KBM-7 (cell line): Measurements from ENCODE around the gene NRG3.
"Not testable (repeated sequence)": the region's sequence is repeated elsewhere in the genome, so short reads cannot be mapped to it uniquely, and the experiment has no call there.

ENCODE experiments used
- DNase-seq: peaks from one replicate; pipeline ENCODE4 v3.0.0-alpha.2; 2015
- in situ Hi-C: fragments of 300-500 bp; cut with MboI; formaldehyde crosslinking; loops from 2 replicates; pipeline ENCODE4 v1.14.3; 2020; ENCODE audit warnings: low sequenced_read_pairs, low pct_unique_long_range_greater_than_20kb, mixed read lengths

NRG3 gene

DNA sequence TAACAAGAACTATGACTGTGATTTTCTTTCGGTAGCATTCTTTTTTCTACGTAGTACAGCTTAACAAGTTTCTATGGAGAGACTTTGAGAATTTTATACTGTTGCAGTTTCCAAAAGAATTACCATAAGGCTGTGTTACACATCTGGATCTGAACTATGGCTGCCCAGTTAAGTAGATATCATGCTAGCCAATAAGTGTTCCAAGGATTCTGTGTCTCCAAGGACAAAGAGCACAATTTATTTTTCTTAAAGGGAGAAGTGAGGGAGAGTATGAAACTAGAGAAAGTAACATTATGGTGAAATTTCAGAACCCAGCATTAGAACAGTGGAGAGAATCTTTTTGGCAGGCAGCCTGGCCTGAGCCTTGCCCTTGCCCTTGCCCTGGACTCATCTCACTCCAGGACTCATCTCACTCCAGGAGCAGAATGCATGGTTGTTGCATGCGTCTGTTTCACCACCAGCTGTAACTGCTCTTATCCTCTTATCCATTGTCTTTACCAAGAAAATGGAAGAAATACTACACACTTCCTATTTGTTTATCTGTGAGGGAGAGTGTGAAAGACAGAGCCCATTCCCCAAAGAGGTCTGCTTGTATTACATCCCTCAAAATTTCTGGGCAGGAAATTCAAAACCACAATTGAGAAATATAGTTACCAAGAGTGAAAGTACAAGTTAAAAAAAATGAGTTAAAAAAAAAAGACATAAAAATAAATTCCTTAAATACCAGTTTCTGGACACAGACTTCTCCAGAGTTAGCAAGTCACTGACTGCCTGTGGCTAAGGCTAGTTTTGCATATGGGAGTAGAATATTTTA, 1067.5 kb downstream of the NRG3 start:
- in situ Hi-C loops: no loop called here

DNA sequence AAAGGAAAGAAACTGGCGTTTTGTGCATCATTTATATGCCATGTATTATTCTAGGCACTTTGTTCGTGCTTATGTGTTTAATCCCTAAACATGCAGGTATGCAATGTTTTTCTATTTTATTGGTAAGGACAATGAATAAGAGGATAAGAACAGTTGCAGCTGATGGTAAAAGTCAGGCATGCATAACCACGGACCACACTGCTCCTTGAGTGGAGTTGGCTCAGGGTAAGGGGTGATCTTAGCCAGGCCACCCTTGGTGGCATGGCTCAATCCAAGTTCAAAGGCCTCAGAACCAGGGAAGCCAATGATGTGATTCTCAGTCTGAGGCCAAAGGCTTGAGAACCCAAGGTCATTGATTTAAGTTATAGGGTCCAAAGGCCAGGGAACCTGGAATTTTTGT, 1068.1 kb downstream of the NRG3 start:
- in situ Hi-C loops: no loop called here
- DNase-seq: no peak

More for the DNA sequence above, 1067.5 kb downstream of the NRG3 start:
- DNase-seq: no peak

DNA sequence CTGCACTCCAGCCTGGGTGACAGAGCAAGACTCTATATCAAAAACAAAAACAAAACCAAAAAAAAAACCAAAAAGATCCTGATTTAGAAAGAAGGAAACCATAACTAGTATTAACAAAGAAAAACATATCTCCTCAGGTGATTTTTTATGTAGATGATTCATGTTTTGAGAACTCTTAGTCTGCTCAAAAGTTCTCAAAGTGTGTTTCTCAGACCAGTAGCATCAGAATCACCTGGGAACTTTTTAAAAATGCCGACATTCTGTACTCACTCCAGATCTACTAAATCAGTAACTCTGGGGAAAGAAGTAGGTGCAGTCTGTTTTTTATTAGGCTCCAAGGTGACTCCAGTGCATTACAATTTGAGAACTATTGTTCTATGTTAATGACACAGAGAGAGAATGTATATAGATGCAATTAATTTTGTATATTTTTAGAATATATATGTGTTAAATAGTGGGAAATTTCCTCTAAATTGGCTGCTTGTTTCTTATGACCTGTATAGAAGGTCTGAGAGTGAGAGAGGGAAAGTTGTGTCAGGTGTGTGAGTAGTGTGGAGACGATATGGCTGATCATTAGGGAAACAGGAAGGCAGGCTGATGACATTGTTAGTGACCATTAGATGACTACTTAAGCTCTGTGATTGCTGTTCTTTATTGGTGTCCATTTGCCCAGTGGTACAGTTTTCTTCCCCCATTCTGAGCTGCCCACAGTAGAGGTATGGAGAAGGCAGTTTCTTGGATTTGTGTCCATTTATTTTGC, 1075.0 kb downstream of the NRG3 start:
- no peak for DNase-seq
- in situ Hi-C loops: no loop called here

DNA sequence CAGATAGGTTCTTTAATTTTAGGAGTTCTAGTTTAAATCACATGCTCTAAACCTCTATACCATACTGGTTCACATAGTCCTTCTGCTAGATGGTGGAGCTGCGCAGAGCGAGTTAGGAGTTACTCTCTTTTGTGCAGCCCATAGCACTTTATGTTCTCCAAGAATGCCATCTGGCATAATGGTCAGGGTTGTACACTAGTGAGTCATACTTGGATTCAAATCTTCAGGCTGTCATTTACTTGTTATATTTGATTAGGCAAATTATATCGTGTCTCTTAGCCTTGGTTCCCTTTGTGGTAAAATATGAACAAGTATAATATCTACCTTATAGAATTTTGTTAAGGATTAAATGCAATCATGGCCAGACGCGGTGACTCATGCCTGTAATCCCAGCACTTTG, 1078.3 kb downstream of the NRG3 start:
- in situ Hi-C loops: no loop called here

DNA sequence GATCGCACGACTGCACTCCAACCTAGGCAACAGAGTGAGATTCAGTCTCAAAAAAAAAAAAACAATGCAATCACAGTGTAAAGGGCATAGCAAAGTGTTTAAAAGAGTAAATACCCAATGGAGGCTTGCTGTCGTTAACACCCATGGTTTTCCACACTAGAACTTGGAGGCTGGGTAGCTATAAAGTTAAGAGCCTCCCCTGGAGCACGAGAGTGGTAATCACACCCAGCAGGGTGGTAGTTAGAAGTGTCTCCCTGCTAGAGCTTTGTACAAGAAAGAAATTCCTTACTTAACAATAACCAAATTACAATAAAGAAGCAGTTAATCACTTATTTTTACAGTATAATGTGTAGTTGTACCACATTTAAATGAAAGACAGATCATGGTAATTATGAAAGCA, 1078.9 kb downstream of the NRG3 start:
- DNase-seq: no peak

More for the DNA sequence above, 1078.3 kb downstream of the NRG3 start:
- DNase-seq: no peak

DNA sequence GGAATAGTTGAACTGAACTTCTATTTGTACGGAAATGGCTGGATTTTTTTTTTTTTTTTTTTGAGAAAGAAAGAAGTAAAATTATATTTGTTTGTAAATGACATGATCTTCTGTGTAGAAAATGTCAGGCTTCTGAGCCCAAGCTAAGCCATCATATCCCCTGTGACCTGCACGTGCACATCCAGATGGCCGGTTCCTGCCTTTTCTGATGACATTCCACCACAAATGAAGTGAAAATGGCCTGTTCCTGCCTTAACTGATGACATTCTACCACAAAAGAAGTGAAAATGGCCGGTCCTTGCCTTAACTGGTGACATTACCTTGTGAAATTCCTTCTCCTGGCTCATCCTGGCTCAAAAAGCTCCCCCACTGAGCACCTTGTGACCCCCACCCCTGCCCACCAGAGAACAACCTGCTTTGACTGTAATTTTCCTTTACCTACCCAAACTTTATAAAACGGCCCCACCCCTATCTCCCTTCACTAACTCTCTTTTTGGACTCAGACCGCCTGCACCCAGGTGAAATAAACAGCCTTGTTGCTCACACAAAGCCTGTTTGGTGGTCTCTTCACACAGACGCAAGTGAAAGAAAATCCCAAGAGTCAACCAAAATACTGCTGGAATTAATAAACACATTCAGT, 1085.5 kb downstream of the NRG3 start:
- in situ Hi-C loops, DNase-seq: not testable (repeated sequence)

More for the DNA sequence above, 1078.9 kb downstream of the NRG3 start:
- in situ Hi-C loops: no loop called here

DNA sequence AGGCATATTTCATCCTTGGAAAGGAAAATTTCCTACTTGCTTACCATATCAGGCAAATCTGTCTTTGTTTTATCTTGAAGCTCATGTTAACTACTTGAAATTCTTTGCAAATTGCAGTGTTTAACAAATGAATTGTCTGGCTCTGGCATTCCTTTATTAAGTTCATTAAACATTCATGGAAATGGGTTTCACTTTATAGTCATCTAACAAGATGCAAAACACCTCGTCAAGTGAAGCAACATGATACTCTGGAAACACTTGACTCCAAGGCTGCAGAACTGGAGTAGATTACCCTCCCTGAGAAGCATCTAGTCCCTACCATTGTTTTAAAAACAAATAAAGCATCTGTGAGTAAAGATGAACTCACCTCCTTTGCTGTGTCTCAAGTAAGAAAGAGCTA, 1086.9 kb downstream of the NRG3 start:
- no peak for DNase-seq
- in situ Hi-C loops: no loop called here

DNA sequence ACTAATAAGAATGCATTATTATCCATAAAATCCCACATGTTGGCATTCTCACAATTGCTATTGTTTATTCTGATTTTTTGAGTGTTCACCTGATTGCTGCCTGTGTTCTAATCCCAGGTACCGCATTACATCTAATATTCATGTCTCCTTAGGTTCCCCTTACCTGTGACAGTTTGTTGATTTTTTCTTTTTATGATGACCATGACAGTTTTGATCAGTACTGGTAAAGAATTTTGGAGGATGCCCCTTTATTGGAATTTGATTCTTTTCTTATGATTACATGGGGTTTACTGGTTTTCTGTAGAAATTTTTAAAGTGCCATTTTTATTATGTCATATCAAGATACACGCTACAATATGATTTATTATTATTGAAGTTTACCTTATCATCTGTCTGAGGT, 1091.1 kb downstream of the NRG3 start:
- in situ Hi-C loops: no loop called here
- DNase-seq: no peak

DNA sequence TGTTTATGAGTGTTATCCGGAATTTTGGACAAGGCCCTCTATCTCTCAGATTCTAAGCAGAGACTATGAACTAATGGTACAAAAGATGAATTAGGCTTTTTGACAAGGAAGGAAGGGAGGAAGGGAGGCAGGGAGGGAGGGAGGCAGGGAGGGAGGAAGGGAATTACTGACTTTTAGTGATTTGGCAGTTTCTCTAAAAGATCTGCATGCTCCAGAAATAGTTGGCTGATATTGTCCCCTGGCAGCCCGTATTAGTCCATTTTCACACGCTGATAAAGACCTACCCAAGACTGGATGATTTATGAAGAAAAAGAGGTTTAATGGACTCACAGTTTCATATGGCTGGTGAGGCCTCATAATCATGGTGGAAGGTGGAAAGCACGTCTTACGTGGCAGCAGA, 1093.5 kb downstream of the NRG3 start:
- in situ Hi-C loops: no loop called here
- DNase-seq: no peak

DNA sequence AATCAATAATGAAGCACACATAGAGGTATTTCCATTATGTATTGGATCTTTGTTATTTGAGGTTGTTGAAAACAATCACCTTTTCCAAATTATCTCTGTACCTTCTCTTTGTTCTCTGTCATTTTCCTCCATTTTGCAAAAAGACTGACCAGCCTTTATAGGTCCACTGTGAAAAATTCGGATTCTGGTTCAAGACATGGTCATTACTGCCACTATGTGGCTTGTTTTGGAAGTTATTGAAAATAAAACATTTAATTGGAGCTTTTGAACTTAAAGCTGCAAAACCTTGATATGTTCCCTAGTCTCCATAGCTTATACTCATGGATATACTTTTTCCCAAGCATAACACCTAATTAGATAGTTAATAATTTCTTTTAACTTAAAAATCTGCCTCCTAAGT, 1094.4 kb downstream of the NRG3 start:
- in situ Hi-C loops: no loop called here
- DNase-seq: peak; percentile 9

DNA sequence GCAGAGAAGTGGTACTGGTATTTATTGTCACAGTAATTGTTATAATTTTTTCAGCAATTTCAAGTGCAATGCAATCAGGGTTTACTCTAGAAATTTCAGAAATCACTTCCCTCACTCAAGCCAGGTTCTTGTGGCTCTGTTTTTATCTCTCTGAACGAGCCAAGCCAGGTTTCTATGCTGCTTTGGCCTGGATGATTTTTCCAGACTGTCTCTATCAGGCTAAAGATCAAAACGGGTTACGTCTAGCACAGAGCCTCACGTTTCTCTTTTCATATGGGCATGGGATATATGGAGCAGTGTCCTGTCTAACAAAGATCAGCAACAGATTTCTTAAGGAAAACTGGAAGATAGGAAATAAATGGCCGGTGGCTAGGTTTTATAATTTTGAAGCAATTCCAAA, 1105.3 kb downstream of the NRG3 start:
- in situ Hi-C loops: no loop called here
- no peak for DNase-seq

DNA sequence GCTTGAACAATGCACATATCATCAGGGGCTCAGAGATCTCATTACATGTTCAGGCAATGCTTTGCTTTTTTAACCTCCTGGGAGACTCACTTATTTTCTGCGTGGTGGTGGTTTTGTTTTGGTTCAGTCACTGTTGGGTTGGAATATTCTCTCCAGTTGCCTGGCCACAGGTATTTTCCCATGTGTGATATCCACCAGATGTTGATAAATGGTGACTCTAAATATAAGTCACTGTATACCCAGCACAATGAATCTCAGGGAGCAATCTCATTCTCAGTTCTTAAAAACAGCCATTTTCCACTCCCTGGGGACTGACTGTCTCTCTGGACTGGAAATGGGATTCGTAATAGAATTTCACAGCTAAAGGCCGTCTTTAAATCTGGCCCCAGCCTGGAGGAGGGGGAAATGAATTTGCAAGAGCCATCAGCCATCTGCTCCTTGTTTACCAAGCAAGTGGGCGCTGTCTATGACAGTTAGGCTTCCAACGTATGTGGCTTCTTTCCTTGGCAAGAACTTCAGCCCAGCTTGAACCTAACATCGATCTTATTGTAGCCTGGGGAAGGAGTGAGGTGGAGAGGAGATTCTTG, 1106.2 kb downstream of the NRG3 start:
- no peak for DNase-seq
- in situ Hi-C loops: no loop called here

DNA sequence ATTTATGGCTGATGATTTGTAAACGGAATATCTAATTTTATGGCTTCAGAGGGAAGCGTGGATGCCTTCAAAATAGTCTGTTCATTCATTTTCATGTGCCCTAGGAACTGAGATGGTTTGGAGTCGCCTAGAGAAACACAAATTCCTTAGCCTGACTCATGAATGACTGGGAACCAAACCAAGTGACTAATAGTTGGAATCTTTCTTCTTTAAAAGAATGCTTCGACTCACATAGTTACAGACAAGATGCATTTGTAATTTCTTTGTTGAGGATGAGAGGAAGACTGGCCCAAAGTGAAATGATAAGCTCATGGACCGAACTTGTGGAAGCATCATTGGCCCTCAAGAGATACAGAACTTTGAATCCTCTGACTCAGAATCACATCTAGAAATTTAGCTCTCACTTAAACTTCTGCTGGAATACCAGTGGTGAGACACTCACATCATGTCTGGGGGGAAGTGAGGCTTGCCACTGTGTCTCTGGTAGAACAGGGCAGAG, 1107.2 kb downstream of the NRG3 start:
- in situ Hi-C loops: no loop called here
- no peak for DNase-seq

DNA sequence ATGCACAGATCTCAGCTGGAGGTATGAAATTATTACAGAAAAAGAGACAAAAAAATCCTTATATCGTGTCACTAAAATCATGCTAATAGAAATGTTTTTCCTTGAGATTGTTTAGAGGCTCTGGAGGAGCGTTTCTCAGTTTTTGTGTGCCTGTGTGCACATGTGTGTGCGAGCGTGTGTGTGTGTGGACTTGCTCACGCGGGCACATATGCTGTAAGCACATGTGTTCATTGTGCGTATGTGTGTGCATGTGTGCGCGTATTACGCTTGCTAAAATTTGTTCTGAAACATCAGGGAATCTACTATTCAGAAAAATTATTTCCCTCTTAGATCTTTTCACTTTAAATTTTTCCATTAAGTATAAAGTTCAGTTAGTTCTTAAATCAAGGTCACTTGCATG, 1111.2 kb downstream of the NRG3 start:
- no peak for DNase-seq
- in situ Hi-C loops: no loop called here

DNA sequence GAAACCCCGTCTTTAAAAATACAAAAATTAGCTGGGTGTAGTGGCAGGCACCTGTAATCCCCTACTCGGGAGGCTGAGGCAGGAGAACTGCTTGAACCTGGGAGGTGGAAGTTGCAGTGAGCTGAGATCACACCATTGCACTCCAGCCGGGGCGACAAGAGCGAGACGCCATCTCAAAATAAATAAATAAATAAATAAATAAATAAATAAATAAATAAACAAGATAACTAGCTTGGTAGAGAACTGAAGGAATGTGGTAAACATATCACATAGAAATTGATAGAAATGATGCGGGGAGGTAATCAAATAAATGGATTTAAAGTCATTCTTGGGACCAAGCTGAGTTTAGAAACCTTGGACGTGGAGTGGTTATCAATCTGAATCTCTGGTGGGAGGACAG, 1131.5 kb downstream of the NRG3 start:
- in situ Hi-C loops: not testable (repeated sequence)

DNA sequence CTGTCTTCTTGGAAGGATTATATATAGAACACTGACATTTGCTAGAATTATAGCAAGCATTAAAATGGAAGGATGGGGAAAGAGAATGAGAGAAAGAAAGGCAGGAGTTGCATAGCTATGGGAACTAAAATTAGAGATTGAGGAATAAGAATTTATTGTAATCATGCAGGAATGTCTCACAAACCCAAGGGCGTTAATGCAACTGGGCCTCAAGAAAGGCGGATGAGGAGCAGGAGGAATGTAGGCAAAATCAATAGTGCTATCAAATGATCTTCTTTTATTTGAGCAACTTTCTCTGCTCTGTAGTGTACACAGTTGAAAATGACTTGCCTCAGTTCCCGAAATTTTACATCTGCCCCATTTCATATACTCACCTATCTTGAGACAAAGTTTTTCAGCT, 1132.5 kb downstream of the NRG3 start:
- in situ Hi-C loops: no loop called here
- DNase-seq: no peak

More for the DNA sequence above, 1131.5 kb downstream of the NRG3 start:
- not testable (repeated sequence) for DNase-seq

DNA sequence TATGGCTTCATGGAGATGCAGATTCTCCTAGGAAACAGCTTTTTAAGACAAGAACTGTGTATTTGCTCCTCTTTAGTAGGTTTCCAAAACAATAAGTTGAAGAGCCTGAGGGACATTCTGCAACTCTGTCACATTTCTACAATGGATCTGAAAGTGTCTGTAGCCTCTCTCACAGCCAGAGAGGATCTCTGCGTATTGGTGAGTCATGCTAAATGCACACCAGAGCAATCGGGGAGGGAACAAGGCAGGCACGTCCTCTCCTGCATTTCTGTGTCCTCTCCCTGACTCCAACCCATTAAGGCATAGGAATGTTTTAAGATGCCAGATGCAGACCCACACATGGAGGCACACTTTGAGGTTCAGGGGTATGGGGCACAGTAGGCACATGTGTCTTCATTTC, 1137.9 kb downstream of the NRG3 start:
- in situ Hi-C loops: no loop called here

DNA sequence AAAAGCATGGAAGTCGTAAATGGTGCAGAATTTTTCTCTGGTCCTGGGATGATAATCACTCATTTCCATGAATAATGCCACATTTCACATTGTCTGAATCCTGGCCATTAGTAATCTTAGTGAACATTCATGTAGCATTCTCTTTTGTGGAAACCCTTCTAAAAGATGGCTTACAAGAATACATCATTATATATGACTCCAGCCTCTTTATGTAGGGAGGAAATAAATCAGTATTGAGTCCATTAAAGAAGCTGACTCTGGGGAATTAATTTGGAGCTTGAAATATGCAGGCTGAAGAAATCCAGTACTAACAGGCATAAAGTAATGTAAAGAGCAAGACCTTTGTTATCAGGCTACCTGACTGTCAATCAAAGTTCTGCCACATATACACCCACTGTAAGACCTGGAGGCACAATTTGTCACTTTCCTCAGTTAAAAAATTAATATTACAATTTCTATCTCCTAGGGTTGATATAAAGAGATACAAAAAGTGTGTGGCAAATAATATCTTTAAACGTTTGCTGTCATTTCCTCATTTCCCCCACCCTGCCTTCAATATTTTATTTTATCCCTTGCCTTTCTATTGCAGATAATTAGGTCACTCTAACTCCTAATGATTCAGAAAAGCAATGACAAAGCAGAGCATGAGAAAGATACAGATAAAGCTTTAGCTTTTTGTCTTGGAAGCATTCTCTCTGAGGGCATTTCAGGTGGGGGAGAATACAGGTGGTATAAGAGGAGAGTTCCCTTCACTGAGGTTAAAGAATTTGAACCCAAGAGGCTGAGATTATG, 1142.3 kb downstream of the NRG3 start:
- DNase-seq: no peak
- in situ Hi-C loops: no loop called here

More for the DNA sequence above, 1137.9 kb downstream of the NRG3 start:
- no peak for DNase-seq

DNA sequence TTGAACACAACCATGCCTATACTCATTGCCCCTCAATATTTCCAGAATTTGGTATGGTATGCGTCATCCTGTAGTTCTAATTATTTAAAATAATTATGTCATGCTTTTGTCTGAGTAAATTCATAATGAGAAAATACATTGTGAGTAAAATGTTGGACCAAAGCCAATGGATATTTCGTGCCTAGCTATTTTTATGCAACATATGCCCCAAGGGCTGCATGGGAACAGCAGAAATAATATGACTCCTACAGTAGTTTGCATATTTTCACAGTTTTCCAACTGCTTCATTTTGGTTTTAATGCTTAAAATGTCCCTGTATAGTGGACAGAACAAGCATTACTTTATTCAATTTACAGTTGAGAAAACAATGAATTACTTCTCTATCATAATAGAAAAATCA, 1148.7 kb downstream of the NRG3 start:
- no peak for DNase-seq
- in situ Hi-C loops: no loop called here
